Transverse colon (tissue), 4 donors: ENCODE data around the gene CRB2.

ENCODE experiments used
- EP300 ChIP-seq: sonication (generic); formaldehyde crosslinking; IDR thresholded peaks from one replicate; pipeline ENCODE4 v1.6.1; 2017; ENCODE audit warnings: antibody characterized with exemption, low read depth
- POLR2AphosphoS5 ChIP-seq, 3 donors: sonication (generic); formaldehyde crosslinking; IDR thresholded peaks; one replicate each; pipeline ENCODE4 v1.6.1; 2016; ENCODE audit warnings: antibody characterized with exemption in 3 of 3
- TF ChIP-seq, protein P1 (sequence below), 5 experiments: fragments of 200-600 bp in 3 of 5; fragments of 450-650 bp in 2 of 5; sonication (generic) in 3 of 5; IDR thresholded peaks; 1 replicate in 2 of 5; 2 replicates in 3 of 5; pipeline ENCODE4 v1.5.1; 2016 to 2017; ENCODE audit warnings: antibody characterized with exemption in 5 of 5, inconsistent platforms in 3 of 5, mild to moderate bottlenecking in 2 of 5, moderate library complexity in 1 of 5

DNA sequence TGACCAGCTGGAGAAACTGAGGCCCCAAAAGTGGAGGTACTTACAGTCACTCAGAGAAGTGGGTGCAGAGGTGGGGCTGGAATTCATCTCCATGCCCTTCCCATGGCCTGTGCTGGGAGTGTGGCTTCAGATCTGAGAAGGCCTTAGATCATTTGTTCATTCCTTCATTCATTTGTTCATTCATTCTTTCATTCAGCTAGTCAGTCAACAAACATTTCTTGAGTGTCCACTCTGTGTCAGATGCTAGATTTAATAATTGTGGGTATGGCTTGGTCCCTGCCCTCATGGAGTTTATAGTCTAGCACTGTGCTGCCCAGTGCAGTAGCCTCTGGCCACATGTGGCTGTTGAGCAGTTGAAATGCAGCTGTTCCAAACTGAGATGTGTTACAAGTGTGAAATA lies 19.0 kb upstream of the CRB2 start:
- TF ChIP-seq, protein P1, sequence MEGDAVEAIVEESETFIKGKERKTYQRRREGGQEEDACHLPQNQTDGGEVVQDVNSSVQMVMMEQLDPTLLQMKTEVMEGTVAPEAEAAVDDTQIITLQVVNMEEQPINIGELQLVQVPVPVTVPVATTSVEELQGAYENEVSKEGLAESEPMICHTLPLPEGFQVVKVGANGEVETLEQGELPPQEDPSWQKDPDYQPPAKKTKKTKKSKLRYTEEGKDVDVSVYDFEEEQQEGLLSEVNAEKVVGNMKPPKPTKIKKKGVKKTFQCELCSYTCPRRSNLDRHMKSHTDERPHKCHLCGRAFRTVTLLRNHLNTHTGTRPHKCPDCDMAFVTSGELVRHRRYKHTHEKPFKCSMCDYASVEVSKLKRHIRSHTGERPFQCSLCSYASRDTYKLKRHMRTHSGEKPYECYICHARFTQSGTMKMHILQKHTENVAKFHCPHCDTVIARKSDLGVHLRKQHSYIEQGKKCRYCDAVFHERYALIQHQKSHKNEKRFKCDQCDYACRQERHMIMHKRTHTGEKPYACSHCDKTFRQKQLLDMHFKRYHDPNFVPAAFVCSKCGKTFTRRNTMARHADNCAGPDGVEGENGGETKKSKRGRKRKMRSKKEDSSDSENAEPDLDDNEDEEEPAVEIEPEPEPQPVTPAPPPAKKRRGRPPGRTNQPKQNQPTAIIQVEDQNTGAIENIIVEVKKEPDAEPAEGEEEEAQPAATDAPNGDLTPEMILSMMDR (IDR thresholded peaks at IDR 0.05) = no peak
- no peak for TF ChIP-seq EP300
- TF ChIP-seq POLR2AphosphoS5 (IDR thresholded peaks at IDR 0.05) = no peak
